Measurements from ENCODE around the gene OR2H1. TPM values are rescaled to one million over a fixed set of nuclear protein-coding genes. Genes with fewer than 3 reads are reported as not detected.

The OR2H1 gene
- total RNA-seq, 4 donors from 2014 or later = not detected

GRCh38 chr6:29487131-29487530, 30.2 kb downstream of the OR2H1 start:
- intact Hi-C loops (cut with DNase I; ENCODE audit: low total_unique reads) (no loop called here), in situ Hi-C loops (cut with MboI; ENCODE audit: low sequenced_read_pairs in 4 of 4) (no loop called here)
- Histone ChIP-seq H3K4me3 (no peak overlapping the region), H3K9me3 (no peaks in the 10 kb centered on the region), H3K4me1 (no peaks in the 10 kb centered on the region), H3K36me3 (no peaks in the 10 kb centered on the region), H3K27ac (no peak overlapping the region), H3K27me3 (no peaks in the 10 kb centered on the region)
- no peak for DNase-seq
- ATAC-seq = no peak
- TF ChIP-seq, protein P1, sequence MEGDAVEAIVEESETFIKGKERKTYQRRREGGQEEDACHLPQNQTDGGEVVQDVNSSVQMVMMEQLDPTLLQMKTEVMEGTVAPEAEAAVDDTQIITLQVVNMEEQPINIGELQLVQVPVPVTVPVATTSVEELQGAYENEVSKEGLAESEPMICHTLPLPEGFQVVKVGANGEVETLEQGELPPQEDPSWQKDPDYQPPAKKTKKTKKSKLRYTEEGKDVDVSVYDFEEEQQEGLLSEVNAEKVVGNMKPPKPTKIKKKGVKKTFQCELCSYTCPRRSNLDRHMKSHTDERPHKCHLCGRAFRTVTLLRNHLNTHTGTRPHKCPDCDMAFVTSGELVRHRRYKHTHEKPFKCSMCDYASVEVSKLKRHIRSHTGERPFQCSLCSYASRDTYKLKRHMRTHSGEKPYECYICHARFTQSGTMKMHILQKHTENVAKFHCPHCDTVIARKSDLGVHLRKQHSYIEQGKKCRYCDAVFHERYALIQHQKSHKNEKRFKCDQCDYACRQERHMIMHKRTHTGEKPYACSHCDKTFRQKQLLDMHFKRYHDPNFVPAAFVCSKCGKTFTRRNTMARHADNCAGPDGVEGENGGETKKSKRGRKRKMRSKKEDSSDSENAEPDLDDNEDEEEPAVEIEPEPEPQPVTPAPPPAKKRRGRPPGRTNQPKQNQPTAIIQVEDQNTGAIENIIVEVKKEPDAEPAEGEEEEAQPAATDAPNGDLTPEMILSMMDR (IDR thresholded peaks at IDR 0.05 in 4 of 5, conservative IDR thresholded peaks at IDR 0.05 in 1 of 5) = no peak
- TF ChIP-seq POLR2A (IDR thresholded peaks at IDR 0.05) = no peak

DNA sequence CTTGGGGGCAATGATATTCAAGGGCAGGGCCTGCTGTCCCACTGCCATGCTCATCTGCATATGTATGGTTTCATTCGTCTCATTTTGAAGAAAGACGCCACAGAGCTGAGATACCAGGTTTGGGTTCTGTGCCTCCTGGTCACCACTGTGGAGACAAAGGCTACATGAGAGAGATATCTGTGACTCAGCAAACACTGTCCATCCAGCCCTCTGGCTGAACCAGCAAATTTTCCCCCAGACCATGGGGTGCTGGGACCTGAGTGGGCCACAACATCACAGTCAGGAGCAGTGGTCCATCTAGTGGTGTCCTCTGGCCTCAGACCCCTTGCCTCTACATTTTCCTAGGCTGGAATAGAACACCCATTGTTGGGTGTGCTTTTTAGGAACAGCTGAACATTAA, 30.7 kb downstream of the OR2H1 start, which contains the start of gene MAS1L:
Gene MAS1L, minus strand, starts transcription at position 297 of the 400 bp plus-strand sequence. Its CDS starts 54 bp downstream, at position 243.
- no peaks in the 10 kb centered on the region for H3K4me1 ChIP-seq
- DNase-seq (no peak), ATAC-seq (no peak)
- no peaks in the 10 kb centered on the region for H3K9me3 ChIP-seq
- in situ Hi-C loops (cut with MboI; ENCODE audit: low sequenced_read_pairs in 4 of 4) (no loop called here), intact Hi-C loops (cut with DNase I; ENCODE audit: low total_unique reads) (no loop called here)
- no peaks in the 10 kb centered on the region for H3K27me3 ChIP-seq
- H3K4me3 ChIP-seq = no peak within 1 kb of the TSS
- H3K27ac ChIP-seq = no peak within 1 kb of the TSS
- H3K36me3 ChIP-seq = no peaks in the 10 kb centered on the region
- TF ChIP-seq, protein P1 (IDR thresholded peaks at IDR 0.05 in 4 of 5, conservative IDR thresholded peaks at IDR 0.05 in 1 of 5) = no peak
- TF ChIP-seq POLR2A (IDR thresholded peaks at IDR 0.05) = no peak

DNA sequence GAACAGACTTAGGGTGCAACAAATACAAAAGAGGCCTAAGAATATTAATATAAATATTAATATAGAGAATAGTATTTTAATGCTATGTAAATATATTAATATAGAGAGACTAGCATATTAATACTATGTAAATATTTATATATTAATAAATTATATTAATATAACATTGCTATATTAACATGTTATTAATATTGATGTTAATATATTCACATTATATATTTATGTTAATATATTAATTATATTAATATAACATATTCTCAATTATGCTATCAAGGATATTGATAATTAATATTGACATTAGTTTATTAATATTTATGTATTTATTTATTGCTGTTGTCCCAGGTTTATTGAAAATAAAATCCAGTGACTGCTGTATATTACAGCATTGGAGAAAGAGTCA, 31.9 kb downstream of the OR2H1 start:
- Histone ChIP-seq H3K27ac (no peak overlapping the region), H3K4me3 (no peak overlapping the region), H3K4me1 (no peaks in the 10 kb centered on the region), H3K27me3 (no peaks in the 10 kb centered on the region), H3K9me3 (no peaks in the 10 kb centered on the region), H3K36me3 (no peaks in the 10 kb centered on the region)
- DNase-seq (no peak), ATAC-seq (no peak)
- TF ChIP-seq, protein P1 (IDR thresholded peaks at IDR 0.05 in 4 of 5, conservative IDR thresholded peaks at IDR 0.05 in 1 of 5) = no peak
- TF ChIP-seq POLR2A (IDR thresholded peaks at IDR 0.05) = no peak
- intact Hi-C loops (cut with DNase I; ENCODE audit: low total_unique reads) (no loop called here), in situ Hi-C loops (cut with MboI; ENCODE audit: low sequenced_read_pairs in 4 of 4) (no loop called here)

- H3K27ac ChIP-seq = no peak overlapping the region
- TF ChIP-seq, protein P1 (IDR thresholded peaks at IDR 0.05 in 4 of 5, conservative IDR thresholded peaks at IDR 0.05 in 1 of 5) = no peak
- no peak for TF ChIP-seq POLR2A (IDR thresholded peaks at IDR 0.05)
- H3K4me1 ChIP-seq = no peaks in the 10 kb centered on the region
- H3K36me3 ChIP-seq = no peaks in the 10 kb centered on the region
- DNase-seq (no peak), ATAC-seq (no peak)
- H3K9me3 ChIP-seq = no peaks in the 10 kb centered on the region
- in situ Hi-C loops (cut with MboI; ENCODE audit: low sequenced_read_pairs in 4 of 4) = no loop called here
- no peak overlapping the region for H3K4me3 ChIP-seq
- H3K27me3 ChIP-seq = no peaks in the 10 kb centered on the region
- intact Hi-C loops (cut with DNase I; ENCODE audit: low total_unique reads) = no loop called here
Measured at GRCh38 chr6:29489286-29489685, 32.3 kb downstream of the OR2H1 start.

DNA sequence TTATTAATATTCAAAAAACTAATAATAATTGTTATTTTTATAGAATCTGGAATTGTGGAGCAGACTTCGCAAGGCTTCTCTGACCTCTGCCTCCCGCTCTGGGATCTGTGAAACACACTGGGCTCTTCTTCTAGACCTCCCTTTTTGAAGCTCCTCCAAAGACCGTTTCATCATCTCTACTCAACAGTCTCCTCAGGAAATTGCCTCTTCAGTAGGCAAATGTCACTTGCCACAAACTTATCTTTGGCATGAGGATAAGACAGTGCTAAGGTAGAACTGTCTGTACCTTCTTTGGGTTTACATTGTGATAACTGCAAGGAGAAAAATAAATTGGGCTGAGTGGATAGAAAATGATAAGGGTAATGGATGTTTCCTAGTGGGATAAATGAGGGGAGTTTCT, 33.1 kb downstream of the OR2H1 start:
- in situ Hi-C loops (cut with MboI; ENCODE audit: low sequenced_read_pairs in 4 of 4) (no loop called here), intact Hi-C loops (cut with DNase I; ENCODE audit: low total_unique reads) (no loop called here)
- no peaks in the 10 kb centered on the region for H3K9me3 ChIP-seq
- ATAC-seq (no peak), DNase-seq (no peak)
- no peaks in the 10 kb centered on the region for H3K27me3 ChIP-seq
- no peak overlapping the region for H3K4me3 ChIP-seq
- H3K36me3 ChIP-seq = no peaks in the 10 kb centered on the region
- H3K4me1 ChIP-seq = no peaks in the 10 kb centered on the region
- TF ChIP-seq, protein P1 (IDR thresholded peaks at IDR 0.05 in 4 of 5, conservative IDR thresholded peaks at IDR 0.05 in 1 of 5) = no peak
- no peak for TF ChIP-seq POLR2A (IDR thresholded peaks at IDR 0.05)
- no peak overlapping the region for H3K27ac ChIP-seq

All from gastrocnemius medialis (tissue), 4 donors.